H1 (cell line): ENCODE data around the gene ACACB. TPM values are rescaled to one million over a fixed set of nuclear protein-coding genes. Genes with fewer than 3 reads are reported as not detected.

ENCODE experiments used
- CTCF ChIA-PET: fragments of 300-600 bp; sonication (Branson Sonifier 250); formaldehyde crosslinking; loops from one replicate; lab custom pipeline; 2021; ENCODE audit not compliant: partially characterized antibody; lab: Charles Lee
- POLR2A ChIA-PET: fragments of 300-600 bp; sonication (Branson Sonifier 250); formaldehyde crosslinking; loops from one replicate; lab custom pipeline; 2021; ENCODE audit warnings: inconsistent platforms; ENCODE audit not compliant: partially characterized antibody; lab: Charles Lee
- DNase-seq, 2 experiments: peaks; one replicate each; pipeline versions ENCODE4 v3.0.0 to v3.0.0-alpha.2; 2010 to 2022; ENCODE audit warnings: low spot score in 2 of 2, low read depth in 1 of 2, mixed read lengths in 1 of 2
- FAIRE-seq: peaks from 2 replicates; lab custom pipeline; 2011; peaks lifted over from hg19 to GRCh38; lab: Jason Lieb, UNC
- H2AFZ ChIP-seq: 2 replicates; pipeline ENCODE4 v1.8.1; 2012; ENCODE audit warnings: low read length, inconsistent platforms
- H2AK5ac ChIP-seq: 2 replicates; pipeline ENCODE4 v1.6.1; 2013; ENCODE audit warnings: low read depth, low read length
- H2BK120ac ChIP-seq: replicated peaks from 2 replicates; pipeline ENCODE3; 2013; ENCODE audit warnings: low read depth, low read length, inconsistent platforms
- H2BK12ac ChIP-seq: 2 replicates; pipeline ENCODE4 v1.6.1; 2013; ENCODE audit warnings: low read depth, low read length
- H2BK15ac ChIP-seq: 2 replicates; pipeline ENCODE4 v1.6.1; 2013; ENCODE audit warnings: low read length
- H2BK20ac ChIP-seq: 2 replicates; pipeline ENCODE4 v1.6.1; 2013; ENCODE audit warnings: low read length
- H2BK5ac ChIP-seq: 2 replicates; pipeline ENCODE4 v1.6.1; 2013; ENCODE audit warnings: low read depth, low read length
- H3K14ac ChIP-seq: 2 replicates; pipeline ENCODE4 v1.6.1; 2013; ENCODE audit warnings: inconsistent platforms; ENCODE audit not compliant: insufficient read length
- H3K18ac ChIP-seq: 2 replicates; pipeline ENCODE4 v1.6.1; 2013; ENCODE audit warnings: low read length; ENCODE audit errors: extremely low read depth
- H3K23ac ChIP-seq: 2 replicates; pipeline ENCODE4 v1.6.1; 2013; ENCODE audit warnings: inconsistent platforms; ENCODE audit not compliant: insufficient read length
- H3K23me2 ChIP-seq: 2 replicates; pipeline ENCODE4 v1.6.1; 2013; ENCODE audit warnings: low read depth, low read length
- H3K27ac ChIP-seq: 2 replicates; pipeline ENCODE4 v1.6.1; 2011; ENCODE audit warnings: low read depth, low read length, inconsistent platforms
- H3K27me3 ChIP-seq, 4 experiments: replicated peaks in 1 of 4; 1 replicate in 1 of 4; 2 replicates in 3 of 4; pipeline versions ENCODE4 v1.6.1 to v1.8.1; 2011 to 2013; ENCODE audit warnings: low read length in 3 of 4, mild to moderate bottlenecking in 3 of 4, inconsistent platforms in 2 of 4, mixed read lengths in 2 of 4, moderate library complexity in 1 of 4; ENCODE audit not compliant: control insufficient read depth in 3 of 4, insufficient read depth in 3 of 4; ENCODE audit errors: extremely low read depth in 1 of 4
- H3K36me3 ChIP-seq, 4 experiments: 2 replicates each; pipeline versions ENCODE4 v1.6.1 to v1.8.1; 2011 to 2013; ENCODE audit warnings: mild to moderate bottlenecking in 4 of 4, low read length in 3 of 4, moderate library complexity in 2 of 4, control low read depth in 1 of 4, inconsistent platforms in 1 of 4; ENCODE audit not compliant: insufficient read depth in 4 of 4, control insufficient read depth in 2 of 4
- H3K4ac ChIP-seq: replicated peaks from 2 replicates; pipeline ENCODE3; 2013; ENCODE audit warnings: low read length, low read depth, mixed read lengths, inconsistent platforms; ENCODE audit not compliant: insufficient read length
- H3K4me1 ChIP-seq, 4 experiments: replicated peaks in 1 of 4; 1 replicate in 1 of 4; 2 replicates in 3 of 4; pipeline versions ENCODE4 v1.6.1 to v1.8.1; 2011 to 2013; ENCODE audit warnings: low read length in 3 of 4, inconsistent platforms in 2 of 4, mixed read lengths in 1 of 4; ENCODE audit not compliant: insufficient read depth in 4 of 4, control insufficient read depth in 3 of 4
- H3K4me2 ChIP-seq, 2 experiments: 2 replicates each; pipeline versions ENCODE4 v1.6.1 to v1.8.1; 2011 to 2013; ENCODE audit warnings: low read depth in 2 of 2, low read length in 2 of 2, control low read depth in 1 of 2, inconsistent platforms in 1 of 2, mild to moderate bottlenecking in 1 of 2; ENCODE audit not compliant: insufficient read depth in 1 of 2
- H3K4me3 ChIP-seq, 4 experiments: fragments of 200-600, 300-600 bp in 1 of 4; sonication (generic), shearing (Covaris generic), sonication (Bioruptor Twin) in 1 of 4; 2 replicates each; pipeline versions ENCODE4 v1.5.1 to v1.8.1; 2011 to 2016; ENCODE audit warnings: low read length in 4 of 4, low read depth in 3 of 4, control low read depth in 2 of 4, inconsistent platforms in 2 of 4, mild to moderate bottlenecking in 2 of 4, mixed read lengths in 1 of 4, moderate library complexity in 1 of 4; ENCODE audit not compliant: insufficient read depth in 2 of 4; ENCODE audit errors: extremely low read depth in 1 of 4
- H3K56ac ChIP-seq: replicated peaks from 2 replicates; pipeline ENCODE3; 2013; ENCODE audit warnings: low read depth, mild to moderate bottlenecking, mixed read lengths, low read length, inconsistent platforms; ENCODE audit not compliant: insufficient read length
- H3K79me1 ChIP-seq: 2 replicates; pipeline ENCODE4 v1.6.1; 2013; ENCODE audit warnings: low read depth, low read length, control low read depth
- H3K79me2 ChIP-seq, 2 experiments: 2 replicates each; pipeline versions ENCODE4 v1.6.1 to v1.8.1; 2012 to 2013; ENCODE audit warnings: low read length in 2 of 2, mild to moderate bottlenecking in 2 of 2, inconsistent platforms in 1 of 2; ENCODE audit not compliant: insufficient read depth in 2 of 2, control insufficient read depth in 1 of 2
- H3K9ac ChIP-seq, 4 experiments: replicated peaks in 1 of 4; 1 replicate in 1 of 4; 2 replicates in 3 of 4; pipeline versions ENCODE4 v1.6.1 to v1.8.1; 2011 to 2013; ENCODE audit warnings: low read depth in 3 of 4, low read length in 3 of 4, control low read depth in 2 of 4, mild to moderate bottlenecking in 2 of 4, moderate library complexity in 2 of 4, inconsistent platforms in 1 of 4; ENCODE audit errors: extremely low read depth in 1 of 4
- H3K9me3 ChIP-seq, 2 experiments: 2 replicates each; pipeline versions ENCODE4 v1.6.1 to v1.8.1; 2012 to 2013; ENCODE audit warnings: mild to moderate bottlenecking in 2 of 2, moderate library complexity in 2 of 2, control low read depth in 1 of 2, inconsistent platforms in 1 of 2, low read depth in 1 of 2, low read length in 1 of 2, mixed read lengths in 1 of 2; ENCODE audit not compliant: insufficient read depth in 2 of 2
- H4K20me1 ChIP-seq, 2 experiments: replicated peaks in 1 of 2; 2 replicates each; pipeline versions ENCODE3 to v1.8.1; 2011 to 2013; ENCODE audit warnings: inconsistent platforms in 2 of 2, low read length in 2 of 2, mild to moderate bottlenecking in 1 of 2; ENCODE audit not compliant: insufficient read depth in 2 of 2, control insufficient read depth in 1 of 2
- H4K5ac ChIP-seq: 2 replicates; pipeline ENCODE4 v1.6.1; 2013; ENCODE audit warnings: low read length, low read depth, mixed read lengths, inconsistent platforms; ENCODE audit not compliant: insufficient read length
- H4K8ac ChIP-seq: 2 replicates; pipeline ENCODE4 v1.8.0; 2013; ENCODE audit warnings: mild to moderate bottlenecking, moderate library complexity, low read length, inconsistent platforms; ENCODE audit not compliant: insufficient read depth; ENCODE audit errors: extremely low read depth
- H4K91ac ChIP-seq: replicated peaks from 2 replicates; pipeline ENCODE3; 2013; ENCODE audit warnings: low read length, mixed read lengths, inconsistent platforms; ENCODE audit not compliant: insufficient read length
- BRCA1 ChIP-seq: IDR thresholded peaks from 2 replicates; pipeline ENCODE4 v1.6.1; 2012; ENCODE audit warnings: low read depth, low read length, improper control_type of control experiment
- CHD1 ChIP-seq: IDR thresholded peaks from 2 replicates; pipeline ENCODE4 v1.6.1; 2012; ENCODE audit warnings: low read depth, low read length, improper control_type of control experiment
- CREB1 ChIP-seq: IDR thresholded peaks from 2 replicates; pipeline ENCODE4 v1.6.1; 2012; ENCODE audit warnings: inconsistent platforms
- EGR1 ChIP-seq: IDR thresholded peaks from 2 replicates; pipeline ENCODE4 v1.6.1; 2011; ENCODE audit warnings: low read depth, low read length, borderline replicate concordance
- HDAC6 ChIP-seq: IDR thresholded peaks from one replicate; pipeline ENCODE4 v1.7.1; 2012; ENCODE audit warnings: low read depth, mild to moderate bottlenecking, inconsistent platforms, low read length, moderate library complexity
- KDM1A ChIP-seq: fragments of 200-600, 300-600 bp; sonication (generic); IDR thresholded peaks from 2 replicates; pipeline ENCODE4 v1.7.1; 2016; ENCODE audit warnings: mild to moderate bottlenecking, low read length, borderline replicate concordance
- KDM4A ChIP-seq: IDR thresholded peaks from one replicate; pipeline ENCODE4 v1.7.1; 2012; ENCODE audit warnings: low read depth, mild to moderate bottlenecking, moderate library complexity, low read length, inconsistent platforms; ENCODE audit not compliant: severe bottlenecking
- POLR2AphosphoS5 ChIP-seq: IDR thresholded peaks from 2 replicates; pipeline ENCODE4 v1.6.1; 2011; ENCODE audit warnings: low read depth, low read length
- RBBP5 ChIP-seq: IDR thresholded peaks from 2 replicates; pipeline ENCODE4 v1.7.1; 2012; ENCODE audit warnings: low read depth, mild to moderate bottlenecking, inconsistent platforms, low read length, moderate library complexity, borderline replicate concordance
- RFX5 ChIP-seq: IDR thresholded peaks from 2 replicates; pipeline ENCODE4 v1.6.1; 2011; ENCODE audit warnings: low read depth, low read length, improper control_type of control experiment, borderline replicate concordance
- SAP30 ChIP-seq: fragments of 300-600 bp; sonication (generic); IDR thresholded peaks from 2 replicates; pipeline ENCODE4 v1.7.1; 2012; ENCODE audit warnings: low read length, moderate library complexity, mild to moderate bottlenecking, inconsistent platforms; ENCODE audit not compliant: insufficient read depth, insufficient replicate concordance
- SUZ12 ChIP-seq: fragments of 200-600 bp; sonication (generic); IDR thresholded peaks from 2 replicates; pipeline ENCODE4 v1.6.1; 2012; ENCODE audit warnings: mild to moderate bottlenecking, inconsistent platforms, low read length, moderate library complexity, mixed read lengths
- WGBS, 2 experiments: shearing (Covaris generic) in 1 of 2; methylation state at CpG; one replicate each; pipeline versions ENCODE4 v1.1.6 to v1.1.7; 2013 to 2015; ENCODE audit warnings: low lambda C conversion rate in 2 of 2, mixed read lengths in 2 of 2, inconsistent platforms in 1 of 2, low coverage in 1 of 2, missing lambda C conversion rate in 1 of 2; ENCODE audit not compliant: insufficient replicate concordance in 2 of 2, insufficient coverage in 1 of 2, insufficient read length in 1 of 2; ENCODE audit errors: extremely low coverage in 1 of 2, missing lambda C conversion rate in 1 of 2; 5-methylcytosine and 5-hydroxymethylcytosine counted together
- polyA plus RNA-seq, 7 experiments: library from polyadenylated mRNA; depleted of rRNA in 3 of 7; stranded (reverse) in 5 of 7; unstranded in 2 of 7; fragments of >200 nt in 5 of 7; fragments of 200-250 nt in 2 of 7; gene quantifications; 1 replicate in 5 of 7; 2 replicates in 1 of 7; 4 replicates in 1 of 7; pipeline versions ENCODE4 v1.2.1 to v1.2.3, GENCODE V29; 2011 to 2013; ENCODE audit warnings: missing spikeins in 2 of 7, mixed read lengths in 2 of 7
- total RNA-seq: library from RNA; stranded (reverse); fragmentation: NEBNext Ultra II Directional; extraction: Animal tissue kit (Norgen Biotek cat#: 25700); gene quantifications from 2 replicates; pipeline ENCODE4 v1.2.1, GENCODE V29; 2021
- TF ChIP-seq, protein P1 (sequence below): IDR thresholded peaks from 2 replicates; pipeline ENCODE4 v1.6.1; 2012; ENCODE audit warnings: inconsistent platforms

ACACB gene
- total and polyA plus RNA-seq, 2 of the 8 experiments (the other 6 are each of a cell fraction or from before 2014, with no cell fraction given) = 5.8 to 15.3 TPM

- no peaks in the 10 kb centered on the region for H3K4me1 ChIP-seq
- WGBS, 2 experiments = 89% methylated on average over 6 of the region's 6 CpGs; no CpG with 5 or more reads in 1 of the 2 experiments
- H3K79me1 ChIP-seq = no peaks in the 10 kb centered on the region
- no peak overlapping the region for H3K14ac ChIP-seq
- H3K36me3 ChIP-seq = peaks cover 0 to 13% (median 5%) of the 10 kb centered on the region in 4 experiments; a peak in 4 of 8 replicates
- ChIA-PET POLR2A (no interaction called here), CTCF (no interaction called here)
- no peaks in the 10 kb centered on the region for H3K27me3 ChIP-seq
- no peak overlapping the region for H2AFZ ChIP-seq
- FAIRE-seq (no peak), DNase-seq (no peak)
- no peak overlapping the region for H3K27ac ChIP-seq
- H3K4me3 ChIP-seq = no peak overlapping the region
- no peak overlapping the region for H2BK20ac ChIP-seq
- H3K4me2 ChIP-seq = no peak overlapping the region
- H3K9me3 ChIP-seq = no peaks in the 10 kb centered on the region; a peak in 1 of 4 replicates
- H4K8ac ChIP-seq = no peak overlapping the region
- H2BK120ac ChIP-seq = no peak overlapping the region
- H3K9ac ChIP-seq = no peak overlapping the region
- H3K23me2 ChIP-seq = no peaks in the 10 kb centered on the region
- H2BK5ac ChIP-seq = no peak overlapping the region
- no peak overlapping the region for H2BK12ac ChIP-seq
- peaks cover 0 to 1% of the 10 kb centered on the region in 2 experiments for H4K20me1 ChIP-seq
- H3K79me2 ChIP-seq = no peaks in the 10 kb centered on the region
- H3K23ac ChIP-seq = no peak overlapping the region
- H2BK15ac ChIP-seq = no peak overlapping the region
- H4K91ac ChIP-seq = no peak overlapping the region
- H4K5ac ChIP-seq = no peak overlapping the region
- no peak overlapping the region for H2AK5ac ChIP-seq
- no peak overlapping the region for H3K56ac ChIP-seq
- H3K4ac ChIP-seq = no peak overlapping the region
- H3K18ac ChIP-seq = no peak overlapping the region
- no peak for TF ChIP-seq RBBP5
- TF ChIP-seq CREB1 = no peak
- no peak for TF ChIP-seq POLR2AphosphoS5
- no peak for TF ChIP-seq KDM4A
- TF ChIP-seq SAP30 = no peak
- TF ChIP-seq, protein P1, sequence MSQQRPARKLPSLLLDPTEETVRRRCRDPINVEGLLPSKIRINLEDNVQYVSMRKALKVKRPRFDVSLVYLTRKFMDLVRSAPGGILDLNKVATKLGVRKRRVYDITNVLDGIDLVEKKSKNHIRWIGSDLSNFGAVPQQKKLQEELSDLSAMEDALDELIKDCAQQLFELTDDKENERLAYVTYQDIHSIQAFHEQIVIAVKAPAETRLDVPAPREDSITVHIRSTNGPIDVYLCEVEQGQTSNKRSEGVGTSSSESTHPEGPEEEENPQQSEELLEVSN = no peak
- TF ChIP-seq EGR1 = no peak
- TF ChIP-seq BRCA1 = no peak
- no peak for TF ChIP-seq SUZ12
- no peak for TF ChIP-seq CHD1
- no peak for TF ChIP-seq HDAC6
- TF ChIP-seq RFX5 = no peak
- no peak for TF ChIP-seq KDM1A
Measured at GRCh38 chr12:109169686-109170085, 53.3 kb downstream of the ACACB start.
